ENCODE results near the gene MYRF.

GRCh38 chr11:61775606-61776554, 23.4 kb downstream of the MYRF start:
- no peak for TF ChIP-seq CTCF (IDR thresholded peaks at IDR 0.05)
- TF ChIP-seq POLR2A (IDR thresholded peaks at IDR 0.05): no peak
